Panc1 (cell line): ENCODE data around the gene MAB21L2. TPM values are rescaled to one million over a fixed set of nuclear protein-coding genes. Genes with fewer than 3 reads are reported as not detected.

ENCODE experiments used
- ATAC-seq: fragments of 200-7000 bp; cut with Tn5 transposase; 2 replicates; pipeline ENCODE4 v1.9.1; 2020; ENCODE audit warnings: mild to moderate bottlenecking, moderate library complexity
- Bru-seq: library from RNA; stranded (reverse); fragments of 400-500 nt; gene quantifications from one replicate; lab custom pipeline; 2021; lab: Mats Ljungman, UMichigan
- BruChase-seq, 2 experiments: library from RNA; stranded (reverse); fragments of 400-500 nt; gene quantifications; one replicate each; lab custom pipeline; 2021; lab: Mats Ljungman, UMichigan
- BruUV-seq: library from RNA; stranded (reverse); fragments of 400-500 nt; replicated peaks from 2 replicates; lab custom pipeline; 2021; lab: Mats Ljungman, UMichigan
- CTCF ChIA-PET: fragments of 300-600 bp; sonication (Branson Sonifier 250); formaldehyde crosslinking; loops from one replicate; lab custom pipeline; 2022; ENCODE audit warnings: antibody characterized with exemption; lab: Charles Lee
- POLR2A ChIA-PET: fragments of 300-600 bp; sonication (Branson Sonifier 250); formaldehyde crosslinking; loops from one replicate; lab custom pipeline; 2022; ENCODE audit warnings: antibody characterized with exemption; lab: Charles Lee
- DNase-seq: peaks from one replicate; pipeline ENCODE4 v3.0.0-alpha.2; 2010; ENCODE audit warnings: low read depth, low spot score
- H3K27ac ChIP-seq: 2 replicates; pipeline ENCODE4 v1.5.1; 2011; ENCODE audit warnings: mild to moderate bottlenecking, low read length, inconsistent platforms
- H3K27me3 ChIP-seq: fragments of 200-500 bp; sonication (Bioruptor generic); 2 replicates; pipeline ENCODE4 v1.6.0; 2014; ENCODE audit warnings: low read length, inconsistent platforms; ENCODE audit not compliant: control insufficient read depth, insufficient read depth
- H3K36me3 ChIP-seq: fragments of 200-500 bp; sonication (Bioruptor generic); 2 replicates; pipeline ENCODE4 v1.5.1; 2014; ENCODE audit warnings: inconsistent platforms, mild to moderate bottlenecking, low read length, moderate library complexity; ENCODE audit not compliant: control insufficient read depth, insufficient read depth
- H3K4me1 ChIP-seq: 2 replicates; pipeline ENCODE4 v1.5.1; 2011; ENCODE audit warnings: inconsistent platforms, mild to moderate bottlenecking, low read length, moderate library complexity; ENCODE audit not compliant: control insufficient read depth, insufficient read depth
- H3K4me3 ChIP-seq, 2 experiments: 2 replicates each; pipeline ENCODE4 v1.5.1; 2011 to 2012; ENCODE audit warnings: low read depth in 2 of 2, low read length in 2 of 2, mild to moderate bottlenecking in 2 of 2, inconsistent platforms in 1 of 2, moderate library complexity in 1 of 2
- H3K9me3 ChIP-seq: fragments of 200-500 bp; sonication (Bioruptor generic); 2 replicates; pipeline ENCODE4 v1.5.1; 2014; ENCODE audit warnings: low read depth, mild to moderate bottlenecking, inconsistent platforms, low read length, moderate library complexity; ENCODE audit not compliant: control insufficient read depth, insufficient read depth
- POLR2AphosphoS5 ChIP-seq: IDR thresholded peaks from 2 replicates; pipeline ENCODE4 v1.6.1; 2012; ENCODE audit warnings: mild to moderate bottlenecking, low read depth, low read length, moderate library complexity
- REST ChIP-seq, 2 experiments: IDR thresholded peaks; 2 replicates each; pipeline ENCODE4 v1.6.1; 2011 to 2012; ENCODE audit warnings: low read depth in 2 of 2, control low read depth in 1 of 2, low read length in 1 of 2, mild to moderate bottlenecking in 1 of 2, moderate library complexity in 1 of 2; ENCODE audit not compliant: insufficient read depth in 1 of 2
- SIN3A ChIP-seq: IDR thresholded peaks from 2 replicates; pipeline ENCODE4 v1.6.1; 2012; ENCODE audit warnings: low read depth, mild to moderate bottlenecking, low read length, moderate library complexity, borderline replicate concordance; ENCODE audit not compliant: insufficient read depth
- TCF7L2 ChIP-seq: IDR thresholded peaks from 2 replicates; pipeline ENCODE4 v1.6.1; 2011; ENCODE audit warnings: mild to moderate bottlenecking, low read depth, low read length, inconsistent platforms
- in situ Hi-C: cut with HindIII; loops from 2 replicates; pipeline ENCODE4 v1.10.0; 2016; ENCODE audit warnings: low sequenced_read_pairs, low pct_unique_long_range_greater_than_20kb
- intact Hi-C: fragments of 100-400 bp; cut with micrococcal nuclease; formaldehyde crosslinking; loops from one replicate; pipeline ENCODE4 v1.10.0; 2022; ENCODE audit not compliant: unreplicated experiment
- long read RNA-seq: library from polyadenylated mRNA; unstranded; transcript quantifications from one replicate; pipeline ENCODE4 v2.0.0, GENCODE V29; 2021; ENCODE audit not compliant: unreplicated experiment
- polyA plus RNA-seq: library from polyadenylated mRNA; unstranded; fragments of >200 nt; gene quantifications from one replicate; pipeline ENCODE4 v1.2.1, GENCODE V29; 2012; ENCODE audit warnings: missing spikeins; ENCODE audit not compliant: insufficient read length
- total RNA-seq: library from RNA; stranded (reverse); gene quantifications from one replicate; pipeline ENCODE4 v1.2.1, GENCODE V29; 2021; ENCODE audit not compliant: unreplicated experiment
- TF ChIP-seq, protein P1 (sequence below): fragments of 450-650 bp; IDR thresholded peaks from 2 replicates; pipeline ENCODE4 v1.5.1; 2017; ENCODE audit warnings: mild to moderate bottlenecking

The MAB21L2 gene
- total RNA-seq, result not detected
- not detected for polyA plus RNA-seq
- Bru-seq, nascent RNA, result not detected
- BruChase-seq, experiment 1, labeled RNA remaining after a 2-hour chase, result not detected
- not detected for BruChase-seq, experiment 2, labeled RNA remaining after a 6-hour chase
- long read RNA-seq, result 0 reads

GRCh38 chr4:150582146-150582872 lies at the start of gene MAB21L2:
Gene MAB21L2, plus strand, starts transcription at chr4:150582151. Its CDS starts 879 bp downstream, at chr4:150583030.
- Histone ChIP-seq H3K36me3 (no peaks in the 10 kb centered on the region; the same call in 1 of the 2 replicates), H3K27ac (no peak within 1 kb of the TSS), H3K4me1 (no peaks in the 10 kb centered on the region), H3K4me3 (peak within 1 kb of the TSS in 1 of 2 experiments; percentile 28; a peak in 1 of 4 replicates), H3K27me3 (no peaks in the 10 kb centered on the region), H3K9me3 (no peaks in the 10 kb centered on the region)
- TF ChIP-seq TCF7L2 (no peak), SIN3A (no peak), REST (IDR thresholded peaks at IDR 0.05; ENCODE audit: insufficient read depth in 1 of 2, low read depth in 2 of 2, low read length in 1 of 2) (no peak), POLR2AphosphoS5 (no peak)
- TF ChIP-seq, protein P1, sequence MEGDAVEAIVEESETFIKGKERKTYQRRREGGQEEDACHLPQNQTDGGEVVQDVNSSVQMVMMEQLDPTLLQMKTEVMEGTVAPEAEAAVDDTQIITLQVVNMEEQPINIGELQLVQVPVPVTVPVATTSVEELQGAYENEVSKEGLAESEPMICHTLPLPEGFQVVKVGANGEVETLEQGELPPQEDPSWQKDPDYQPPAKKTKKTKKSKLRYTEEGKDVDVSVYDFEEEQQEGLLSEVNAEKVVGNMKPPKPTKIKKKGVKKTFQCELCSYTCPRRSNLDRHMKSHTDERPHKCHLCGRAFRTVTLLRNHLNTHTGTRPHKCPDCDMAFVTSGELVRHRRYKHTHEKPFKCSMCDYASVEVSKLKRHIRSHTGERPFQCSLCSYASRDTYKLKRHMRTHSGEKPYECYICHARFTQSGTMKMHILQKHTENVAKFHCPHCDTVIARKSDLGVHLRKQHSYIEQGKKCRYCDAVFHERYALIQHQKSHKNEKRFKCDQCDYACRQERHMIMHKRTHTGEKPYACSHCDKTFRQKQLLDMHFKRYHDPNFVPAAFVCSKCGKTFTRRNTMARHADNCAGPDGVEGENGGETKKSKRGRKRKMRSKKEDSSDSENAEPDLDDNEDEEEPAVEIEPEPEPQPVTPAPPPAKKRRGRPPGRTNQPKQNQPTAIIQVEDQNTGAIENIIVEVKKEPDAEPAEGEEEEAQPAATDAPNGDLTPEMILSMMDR, result no peak
- in situ Hi-C loops, result no loop called here
- BruUV-seq, result no TSS peak
- DNase-seq (no peak), ATAC-seq (no peak)
- ChIA-PET CTCF (no interaction called here), POLR2A (no interaction called here)
- intact Hi-C loops, result no loop called here

DNA sequence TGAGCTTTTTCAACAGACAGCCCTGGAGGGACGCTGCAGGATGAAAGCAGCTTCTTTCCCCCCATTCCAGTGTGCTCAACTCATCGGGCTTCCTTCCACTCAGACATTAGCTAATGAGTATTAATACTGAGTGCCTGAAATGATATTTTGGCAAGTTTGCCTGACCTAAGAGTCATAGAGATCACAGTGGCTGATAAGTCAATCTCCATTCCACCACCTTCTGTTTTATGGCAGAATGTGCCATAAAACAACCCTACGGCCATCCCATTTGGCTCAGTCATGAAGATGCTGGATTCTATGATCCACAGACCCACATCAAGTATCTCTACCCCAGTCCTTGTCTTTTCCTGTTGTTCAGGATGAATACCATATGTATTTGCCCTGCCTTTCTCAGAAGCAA lies 48.3 kb upstream of the MAB21L2 start:
- ChIA-PET POLR2A (no interaction called here), CTCF (no interaction called here)
- Histone ChIP-seq H3K4me3 (no peak overlapping the region), H3K27ac (no peak overlapping the region), H3K36me3 (no peaks in the 10 kb centered on the region), H3K9me3 (no peaks in the 10 kb centered on the region), H3K27me3 (no peaks in the 10 kb centered on the region), H3K4me1 (no peaks in the 10 kb centered on the region)
- in situ Hi-C loops, result no loop called here
- no TSS peak for BruUV-seq
- DNase-seq (no peak), ATAC-seq (no peak)
- no peak for TF ChIP-seq REST (IDR thresholded peaks at IDR 0.05; ENCODE audit: insufficient read depth in 1 of 2, low read depth in 2 of 2, low read length in 1 of 2)
- no peak for TF ChIP-seq TCF7L2
- TF ChIP-seq, protein P1, result no peak
- TF ChIP-seq POLR2AphosphoS5, result no peak
- no peak for TF ChIP-seq SIN3A
- intact Hi-C loops, result no loop called here
